SU-DHL-6 (cell line): ENCODE results near the gene NEU4.

ENCODE experiments used
- H2AFZ ChIP-seq: fragments of 200-600 bp; sonication (generic); 2 replicates; pipeline ENCODE4 v1.6.1; 2014; ENCODE audit warnings: low read depth, mild to moderate bottlenecking, moderate library complexity, mixed read lengths, antibody characterized with exemption, low read length; ENCODE audit not compliant: severe bottlenecking
- H3F3A ChIP-seq: fragments of 200-600 bp; shearing (Covaris generic); 2 replicates; pipeline ENCODE4 v1.6.0; 2016; ENCODE audit warnings: antibody characterized with exemption, mild to moderate bottlenecking; ENCODE audit not compliant: insufficient read depth
- H3K27ac ChIP-seq: fragments of 200-600 bp; sonication (generic); 2 replicates; pipeline ENCODE4 v1.5.1; 2016; ENCODE audit warnings: low read depth, mild to moderate bottlenecking, low read length, moderate library complexity, mixed read lengths
- H3K27me3 ChIP-seq: fragments of 200-600 bp; sonication (generic), shearing (Covaris generic); 2 replicates; pipeline ENCODE4 v1.6.0; 2014; ENCODE audit warnings: mild to moderate bottlenecking, low read length
- H3K36me3 ChIP-seq: fragments of 200-600 bp; sonication (generic); 2 replicates; pipeline ENCODE4 v1.6.1; 2014; ENCODE audit warnings: mild to moderate bottlenecking, low read length, mixed read lengths
- H3K4me2 ChIP-seq: fragments of 300-600, 200-600 bp; shearing (Covaris generic), sonication (generic); 2 replicates; pipeline ENCODE4 v1.6.0; 2014; ENCODE audit warnings: low read length, low read depth, mild to moderate bottlenecking; ENCODE audit not compliant: poor library complexity, severe bottlenecking
- H3K4me3 ChIP-seq: fragments of 200-600 bp; sonication (generic); 2 replicates; pipeline ENCODE4 v1.5.1; 2014; ENCODE audit warnings: antibody characterized with exemption, low read length, mild to moderate bottlenecking, mixed read lengths; ENCODE audit not compliant: insufficient read depth, poor library complexity, severe bottlenecking
- H3K79me2 ChIP-seq: fragments of 200-600 bp; sonication (generic); 2 replicates; pipeline ENCODE4 v1.6.1; 2014; ENCODE audit warnings: mild to moderate bottlenecking, low read length, moderate library complexity; ENCODE audit not compliant: insufficient read depth
- H3K9ac ChIP-seq: fragments of 200-600 bp; sonication (generic); 2 replicates; pipeline ENCODE4 v1.7.0; 2014; ENCODE audit warnings: mild to moderate bottlenecking, low read length
- H3K9me2 ChIP-seq: fragments of 200-600 bp; sonication (generic); replicated peaks from 2 replicates; pipeline ENCODE4 v1.6.1; 2014; ENCODE audit warnings: low read length; ENCODE audit not compliant: insufficient read depth
- H3K9me3 ChIP-seq: fragments of 200-600 bp; sonication (generic); 2 replicates; pipeline ENCODE4 v1.6.1; 2014; ENCODE audit warnings: low read length, mixed read lengths; ENCODE audit not compliant: insufficient read depth
- H4K20me1 ChIP-seq: fragments of 200-600 bp; sonication (generic); 2 replicates; pipeline ENCODE4 v1.6.1; 2014; ENCODE audit warnings: low read depth, mild to moderate bottlenecking, antibody characterized with exemption, low read length, moderate library complexity, mixed read lengths
- EZH2phosphoT487 ChIP-seq: fragments of 200-600 bp; sonication (generic), shearing (Covaris generic); conservative IDR thresholded peaks from 2 replicates; pipeline ENCODE4 v1.6.1; 2018; ENCODE audit warnings: mild to moderate bottlenecking, antibody characterized with exemption, low read length, moderate library complexity, mixed read lengths
- TF ChIP-seq, protein P1 (sequence below): fragments of 200-600 bp; sonication (generic); IDR thresholded peaks from one replicate; pipeline ENCODE4 v1.5.1; 2017; ENCODE audit warnings: antibody characterized with exemption, mild to moderate bottlenecking, low read length, moderate library complexity; ENCODE audit not compliant: insufficient read depth, poor library complexity, severe bottlenecking

Gene NEU4

DNA sequence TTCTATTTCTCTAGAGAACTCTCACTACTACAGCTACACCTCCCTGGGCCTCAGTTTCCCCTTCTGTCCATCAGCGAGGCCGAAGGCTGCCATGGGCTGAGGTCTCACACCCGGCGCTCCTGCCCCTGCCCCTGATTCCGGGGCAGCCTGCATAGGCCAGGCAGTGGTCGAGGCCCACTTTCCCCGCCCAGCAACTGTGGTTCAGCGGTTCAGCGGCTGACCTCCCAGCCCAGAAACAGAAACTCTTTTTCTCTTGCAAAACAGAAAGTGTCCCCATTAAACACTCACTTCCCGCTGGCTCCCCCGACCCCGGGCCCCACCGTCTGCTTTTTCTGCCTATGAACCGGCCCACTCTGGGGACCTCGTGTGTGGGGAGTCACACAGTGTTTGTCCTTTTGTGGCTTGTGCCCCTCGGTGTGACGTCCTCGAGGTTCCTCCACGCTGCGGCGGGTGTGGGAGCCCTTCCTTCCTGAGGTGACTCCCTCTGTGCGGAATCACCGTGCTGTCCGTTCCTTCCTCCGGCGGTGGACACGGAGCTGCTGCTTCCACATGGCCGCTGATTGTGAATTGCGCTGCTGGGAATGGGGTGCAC lies 33.7 kb downstream of the NEU4 start:
- H4K20me1 ChIP-seq, result no peaks in the 10 kb centered on the region
- no peak overlapping the region for H3K9ac ChIP-seq
- H3K4me2 ChIP-seq, result no peak overlapping the region
- TF ChIP-seq, protein P1, sequence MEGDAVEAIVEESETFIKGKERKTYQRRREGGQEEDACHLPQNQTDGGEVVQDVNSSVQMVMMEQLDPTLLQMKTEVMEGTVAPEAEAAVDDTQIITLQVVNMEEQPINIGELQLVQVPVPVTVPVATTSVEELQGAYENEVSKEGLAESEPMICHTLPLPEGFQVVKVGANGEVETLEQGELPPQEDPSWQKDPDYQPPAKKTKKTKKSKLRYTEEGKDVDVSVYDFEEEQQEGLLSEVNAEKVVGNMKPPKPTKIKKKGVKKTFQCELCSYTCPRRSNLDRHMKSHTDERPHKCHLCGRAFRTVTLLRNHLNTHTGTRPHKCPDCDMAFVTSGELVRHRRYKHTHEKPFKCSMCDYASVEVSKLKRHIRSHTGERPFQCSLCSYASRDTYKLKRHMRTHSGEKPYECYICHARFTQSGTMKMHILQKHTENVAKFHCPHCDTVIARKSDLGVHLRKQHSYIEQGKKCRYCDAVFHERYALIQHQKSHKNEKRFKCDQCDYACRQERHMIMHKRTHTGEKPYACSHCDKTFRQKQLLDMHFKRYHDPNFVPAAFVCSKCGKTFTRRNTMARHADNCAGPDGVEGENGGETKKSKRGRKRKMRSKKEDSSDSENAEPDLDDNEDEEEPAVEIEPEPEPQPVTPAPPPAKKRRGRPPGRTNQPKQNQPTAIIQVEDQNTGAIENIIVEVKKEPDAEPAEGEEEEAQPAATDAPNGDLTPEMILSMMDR, result no peak
- TF ChIP-seq EZH2phosphoT487, result no peak
- H3K27me3 ChIP-seq, result no peaks in the 10 kb centered on the region
- H3K9me2 ChIP-seq, result no peaks in the 10 kb centered on the region
- no peaks in the 10 kb centered on the region for H3K36me3 ChIP-seq
- H3K27ac ChIP-seq, result no peak overlapping the region
- H3F3A ChIP-seq, result no peaks in the 10 kb centered on the region
- no peaks in the 10 kb centered on the region for H3K79me2 ChIP-seq
- no peak overlapping the region for H2AFZ ChIP-seq
- no peaks in the 10 kb centered on the region for H3K9me3 ChIP-seq
- H3K4me3 ChIP-seq, result no peak overlapping the region

DNA sequence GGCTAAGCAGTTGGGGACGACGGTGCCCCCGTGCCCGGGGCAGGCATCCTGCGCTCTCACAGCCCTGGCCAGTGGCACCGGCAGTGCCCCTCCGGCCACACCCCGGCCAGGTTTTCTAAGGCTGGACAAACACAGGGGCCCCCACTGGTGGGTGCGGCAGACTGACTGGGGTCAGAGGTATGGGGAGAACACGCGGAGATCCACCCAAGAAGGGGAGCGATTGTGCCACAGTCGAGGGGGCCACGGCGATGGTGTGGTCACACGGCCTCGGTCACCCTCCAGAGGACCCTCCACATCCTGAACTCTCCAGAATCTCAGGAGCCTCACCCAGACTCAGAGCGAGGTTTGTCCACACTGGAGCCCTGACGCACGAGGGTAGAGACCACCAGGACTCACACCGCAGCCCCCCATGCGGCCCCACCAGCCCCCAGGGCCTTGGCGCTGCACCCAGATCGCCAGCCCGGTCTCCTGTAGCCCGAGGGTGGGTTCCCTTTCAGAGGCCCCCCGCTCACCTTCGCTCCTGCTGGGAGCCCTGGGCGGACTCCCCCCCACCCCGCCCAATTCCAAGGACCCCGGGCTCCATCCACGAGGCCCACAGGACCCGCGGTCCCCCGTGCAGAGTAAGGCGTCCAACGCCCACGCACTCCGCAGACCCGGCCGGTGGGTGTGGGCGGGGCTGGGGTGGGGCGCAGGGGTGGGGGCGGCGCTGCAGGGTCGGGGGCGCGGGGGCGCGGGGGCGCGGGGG lies 34.5 kb downstream of the NEU4 start:
- H3K27ac ChIP-seq, result no peak overlapping the region
- TF ChIP-seq, protein P1, result no peak
- TF ChIP-seq EZH2phosphoT487, result no peak
- H3K9me3 ChIP-seq, result no peaks in the 10 kb centered on the region
- H3K4me3 ChIP-seq, result no peak overlapping the region
- no peaks in the 10 kb centered on the region for H3F3A ChIP-seq
- no peaks in the 10 kb centered on the region for H3K9me2 ChIP-seq
- no peaks in the 10 kb centered on the region for H3K36me3 ChIP-seq
- H3K27me3 ChIP-seq, result no peaks in the 10 kb centered on the region
- H3K9ac ChIP-seq, result no peak overlapping the region
- no peaks in the 10 kb centered on the region for H3K79me2 ChIP-seq
- H3K4me2 ChIP-seq, result no peak overlapping the region
- H2AFZ ChIP-seq, result no peak overlapping the region
- no peaks in the 10 kb centered on the region for H4K20me1 ChIP-seq

- Histone ChIP-seq H3K9me3 (no peaks in the 10 kb centered on the region), H3K9me2 (no peaks in the 10 kb centered on the region), H3K79me2 (no peaks in the 10 kb centered on the region), H3K27ac (no peak overlapping the region), H3K9ac (no peak overlapping the region), H3K36me3 (no peaks in the 10 kb centered on the region), H3K4me3 (no peak overlapping the region), H3K27me3 (no peaks in the 10 kb centered on the region), H4K20me1 (no peaks in the 10 kb centered on the region), H2AFZ (no peak overlapping the region), H3F3A (no peaks in the 10 kb centered on the region), H3K4me2 (no peak overlapping the region)
- TF ChIP-seq, protein P1, result no peak
- no peak for TF ChIP-seq EZH2phosphoT487
These were observed 35.2 kb downstream of the NEU4 start for GRCh38 chr2:241844066-241844728.
